B cell (primary cell): ENCODE measurements around the gene DCTD. TPM values are rescaled to one million over a fixed set of nuclear protein-coding genes. Genes with fewer than 3 reads are reported as not detected.

Experiments used
- ATAC-seq: fragments of 200-7000 bp; cut with Tn5 transposase; one replicate; pipeline ENCODE4 v1.10.0; 2021; ENCODE audit warnings: low read depth, mild to moderate bottlenecking, moderate number of reproducible peaks, moderate library complexity
- CTCF ChIA-PET: fragments of 350-600 bp; sonication (Branson Sonifier 250); formaldehyde crosslinking; loops from one replicate; lab custom pipeline; 2021; ENCODE audit warnings: antibody characterized with exemption, inconsistent platforms; lab: Charles Lee
- POLR2A ChIA-PET: fragments of 350-600 bp; sonication (Branson Sonifier 250); formaldehyde crosslinking; loops from one replicate; lab custom pipeline; 2021; ENCODE audit warnings: antibody characterized with exemption; lab: Charles Lee
- DNase-seq: peaks from one replicate; pipeline ENCODE4 v3.0.0; 2013
- H2AFZ ChIP-seq: 2 replicates; pipeline ENCODE4 v1.6.1; 2012; ENCODE audit warnings: mild to moderate bottlenecking, low read depth, low read length; ENCODE audit not compliant: insufficient read depth, poor library complexity, severe bottlenecking
- H3K27ac ChIP-seq, 2 donors: 1 replicate in 1 of 2; 2 replicates in 1 of 2; pipeline ENCODE4 v1.5.1; 2012 to 2013; ENCODE audit warnings: low read length in 2 of 2, mild to moderate bottlenecking in 2 of 2, moderate library complexity in 1 of 2
- H3K27me3 ChIP-seq, 4 experiments: fragments of 200-600 bp in 1 of 4; sonication (generic) in 1 of 4; replicated peaks in 1 of 4; 1 replicate in 2 of 4; 2 replicates in 2 of 4; pipeline versions ENCODE4 v1.6.1 to v1.7.0; 2013 to 2016; ENCODE audit warnings: low read length in 3 of 4, mild to moderate bottlenecking in 2 of 4, mixed read lengths in 1 of 4, moderate library complexity in 1 of 4; ENCODE audit not compliant: insufficient read depth in 4 of 4, control insufficient read depth in 3 of 4; ENCODE audit errors: control extremely low read depth in 1 of 4
- H3K36me3 ChIP-seq, 2 experiments: replicated peaks in 1 of 2; 1 replicate in 1 of 2; 2 replicates in 1 of 2; pipeline versions ENCODE4 v1.6.1 to v1.7.1; 2013; ENCODE audit warnings: low read length in 1 of 2; ENCODE audit not compliant: insufficient read depth in 2 of 2, control insufficient read depth in 1 of 2; ENCODE audit errors: control extremely low read depth in 1 of 2, extremely low read depth in 1 of 2
- H3K4me1 ChIP-seq, 2 donors: fragments of 200-600 bp in 1 of 2; sonication (generic) in 1 of 2; 1 replicate in 1 of 2; 2 replicates in 1 of 2; pipeline versions ENCODE4 v1.5.1 to v1.6.1; 2013 to 2017; ENCODE audit warnings: low read length in 2 of 2; ENCODE audit not compliant: control insufficient read depth in 2 of 2, insufficient read depth in 2 of 2
- H3K4me2 ChIP-seq: replicated peaks from 2 replicates; pipeline ENCODE3; 2012; ENCODE audit warnings: mild to moderate bottlenecking, low read depth, low read length; ENCODE audit not compliant: poor library complexity, severe bottlenecking
- H3K4me3 ChIP-seq, 5 experiments: fragments of 200-600 bp in 1 of 5; sonication (generic) in 1 of 5; 1 replicate in 3 of 5; 2 replicates in 2 of 5; pipeline versions ENCODE4 v1.5.1 to v1.7.0; 2011 to 2016; ENCODE audit warnings: low read length in 4 of 5, mild to moderate bottlenecking in 4 of 5, low read depth in 2 of 5, control low read depth in 1 of 5, moderate library complexity in 1 of 5; ENCODE audit not compliant: insufficient read depth in 1 of 5; ENCODE audit errors: control extremely low read depth in 1 of 5, extremely low read depth in 1 of 5
- H3K79me2 ChIP-seq: fragments of 200-600 bp; sonication (generic); one replicate; pipeline ENCODE4 v1.6.0; 2016; ENCODE audit warnings: low read length; ENCODE audit not compliant: control insufficient read depth, insufficient read depth
- H3K9ac ChIP-seq: fragments of 200-600 bp; sonication (generic); 2 replicates; pipeline ENCODE4 v1.6.1; 2017; ENCODE audit warnings: mild to moderate bottlenecking, low read length, moderate library complexity
- H3K9me3 ChIP-seq, 3 donors: one replicate each; pipeline versions ENCODE4 v1.6.1 to v1.7.1; 2013; ENCODE audit warnings: low read length in 2 of 3; ENCODE audit not compliant: control insufficient read depth in 2 of 3, insufficient read depth in 1 of 3; ENCODE audit errors: control extremely low read depth in 1 of 3
- H4K20me1 ChIP-seq: 2 replicates; pipeline ENCODE4 v1.6.0; 2012; ENCODE audit warnings: mild to moderate bottlenecking, low read length; ENCODE audit not compliant: insufficient read depth, control insufficient read depth, poor library complexity, severe bottlenecking
- H3K27ac Mint-ChIP-seq: one replicate; pipeline ENCODE4 v1.8.0; 2021; ENCODE audit warnings: mixed read lengths
- H3K27me3 Mint-ChIP-seq: one replicate; pipeline ENCODE4 v1.8.0; 2021; ENCODE audit warnings: mixed read lengths
- H3K4me1 Mint-ChIP-seq: one replicate; pipeline ENCODE4 v1.8.0; 2021; ENCODE audit warnings: mixed read lengths
- H3K4me3 Mint-ChIP-seq: one replicate; pipeline ENCODE4 v1.8.0; 2021; ENCODE audit warnings: mixed read lengths
- H3K9me3 Mint-ChIP-seq: one replicate; pipeline ENCODE4 v1.8.0; 2022; ENCODE audit warnings: mixed read lengths; ENCODE audit not compliant: insufficient read depth
- EZH2 ChIP-seq: IDR thresholded peaks from 2 replicates; pipeline ENCODE4 v1.6.1; 2012; ENCODE audit warnings: borderline replicate concordance, low read depth, mild to moderate bottlenecking, moderate library complexity, low read length; ENCODE audit not compliant: insufficient read depth, poor library complexity, severe bottlenecking
- WGBS: methylation state at CpG from one replicate; pipeline ENCODE4 v1.1.5; 2013; ENCODE audit warnings: missing lambda C conversion rate; ENCODE audit not compliant: insufficient coverage; 5-methylcytosine and 5-hydroxymethylcytosine counted together
- intact Hi-C: fragments of 100-400 bp; cut with micrococcal nuclease; formaldehyde crosslinking; loops from one replicate; pipeline ENCODE4 v1.10.0; 2022
- polyA plus RNA-seq: library from polyadenylated mRNA; depleted of rRNA; stranded (reverse); fragments of >200 nt; gene quantifications from 2 replicates; pipeline ENCODE4 v1.2.3, GENCODE V29; 2012
- total RNA-seq, 2 donors: library from RNA; stranded (reverse); fragments of 120-200 nt in 1 of 2; gene quantifications; 1 replicate in 1 of 2; 2 replicates in 1 of 2; pipeline versions ENCODE4 v1.2.3 to v1.2.4, GENCODE V29; 2013 to 2022
- TF ChIP-seq, protein P1 (sequence below): fragments of 200-600 bp; IDR thresholded peaks from one replicate; pipeline ENCODE4 v1.8.0; 2022; ENCODE audit warnings: antibody characterized with exemption, mild to moderate bottlenecking

Gene DCTD
- total and polyA plus RNA-seq, 2 donors (not counting 1 experiment from before 2014, with no cell fraction given), result 61.0 to 75.8 TPM

DNA sequence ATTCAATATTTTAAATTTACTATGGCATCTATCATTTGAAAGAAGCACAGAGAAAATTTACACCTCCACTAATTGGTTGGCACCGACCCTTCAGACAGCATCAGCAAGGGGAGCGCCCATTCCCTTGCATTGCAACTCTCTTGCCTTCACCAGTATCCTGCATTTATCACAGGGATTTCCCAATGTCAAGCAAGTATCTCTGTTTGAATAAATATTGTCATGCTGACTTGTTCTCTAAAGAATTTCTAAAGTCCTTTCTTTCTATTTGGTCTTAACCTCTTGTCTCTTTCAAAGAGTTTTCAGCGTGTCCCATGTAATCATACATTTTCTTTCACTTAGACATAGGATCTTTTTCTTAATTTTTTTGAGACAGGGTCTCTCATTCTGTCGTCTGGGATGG, 10.4 kb downstream of the DCTD start:
- TF ChIP-seq, protein P1, sequence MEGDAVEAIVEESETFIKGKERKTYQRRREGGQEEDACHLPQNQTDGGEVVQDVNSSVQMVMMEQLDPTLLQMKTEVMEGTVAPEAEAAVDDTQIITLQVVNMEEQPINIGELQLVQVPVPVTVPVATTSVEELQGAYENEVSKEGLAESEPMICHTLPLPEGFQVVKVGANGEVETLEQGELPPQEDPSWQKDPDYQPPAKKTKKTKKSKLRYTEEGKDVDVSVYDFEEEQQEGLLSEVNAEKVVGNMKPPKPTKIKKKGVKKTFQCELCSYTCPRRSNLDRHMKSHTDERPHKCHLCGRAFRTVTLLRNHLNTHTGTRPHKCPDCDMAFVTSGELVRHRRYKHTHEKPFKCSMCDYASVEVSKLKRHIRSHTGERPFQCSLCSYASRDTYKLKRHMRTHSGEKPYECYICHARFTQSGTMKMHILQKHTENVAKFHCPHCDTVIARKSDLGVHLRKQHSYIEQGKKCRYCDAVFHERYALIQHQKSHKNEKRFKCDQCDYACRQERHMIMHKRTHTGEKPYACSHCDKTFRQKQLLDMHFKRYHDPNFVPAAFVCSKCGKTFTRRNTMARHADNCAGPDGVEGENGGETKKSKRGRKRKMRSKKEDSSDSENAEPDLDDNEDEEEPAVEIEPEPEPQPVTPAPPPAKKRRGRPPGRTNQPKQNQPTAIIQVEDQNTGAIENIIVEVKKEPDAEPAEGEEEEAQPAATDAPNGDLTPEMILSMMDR, result no peak
- no peak for TF ChIP-seq EZH2
- peaks cover 0 to 4% (median 0%) of the 10 kb centered on the region in 3 donors for H3K9me3 ChIP-seq
- H3K79me2 ChIP-seq, result peaks cover 5% of the 10 kb centered on the region
- Mint-ChIP-seq H3K4me1 (no peaks in the 10 kb centered on the region), H3K27me3 (no peaks in the 10 kb centered on the region), H3K9me3 (no peaks in the 10 kb centered on the region), H3K4me3 (no peak overlapping the region), H3K27ac (no peak overlapping the region)
- H3K27me3 ChIP-seq, result no peaks in the 10 kb centered on the region
- ATAC-seq (no peak), DNase-seq (no peak)
- ChIA-PET CTCF (no interaction called here), POLR2A (no interaction called here)
- H3K36me3 ChIP-seq, result peaks cover 2 to 60% of the 10 kb centered on the region in 2 experiments
- no peak overlapping the region for H3K27ac ChIP-seq
- H3K4me3 ChIP-seq, result no peak overlapping the region
- H4K20me1 ChIP-seq, result peaks cover 27% of the 10 kb centered on the region
- intact Hi-C loops, result no loop called here
- H3K4me1 ChIP-seq, result no peaks in the 10 kb centered on the region
- no peak overlapping the region for H3K4me2 ChIP-seq
- H3K9ac ChIP-seq, result no peak overlapping the region
- WGBS, result 100% methylated on average over 2 of the region's 4 CpGs
- H2AFZ ChIP-seq, result no peak overlapping the region

DNA sequence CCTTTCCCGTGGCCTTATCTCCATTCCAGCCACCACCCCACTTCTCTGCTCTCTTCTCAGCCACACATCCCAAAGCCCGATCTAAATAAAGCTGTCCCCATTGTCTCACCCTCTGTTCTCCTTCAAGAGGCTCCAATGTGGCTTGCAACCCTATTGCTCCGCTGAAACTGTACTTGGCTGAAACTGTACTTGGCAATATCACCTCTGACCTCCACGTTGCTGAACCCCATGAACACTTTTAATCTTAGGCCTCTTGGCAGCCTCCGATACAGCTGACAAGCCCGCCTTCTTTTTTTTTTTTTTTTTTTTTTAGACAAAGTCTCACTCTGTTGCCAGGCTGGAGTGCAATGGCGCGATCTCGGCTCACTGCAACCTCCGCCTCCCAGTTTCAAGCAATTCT, 12.1 kb downstream of the DCTD start:
- 98% methylated on average over 4 of the region's 10 CpGs for WGBS
- ChIA-PET POLR2A (no interaction called here), CTCF (no interaction called here)
- no peak for ATAC-seq
- H3K9ac ChIP-seq, result no peak overlapping the region
- H3K4me1 ChIP-seq, result no peaks in the 10 kb centered on the region
- no peak overlapping the region for H3K4me3 Mint-ChIP-seq
- peaks cover 8% of the 10 kb centered on the region for H3K79me2 ChIP-seq
- no peak for DNase-seq
- peaks cover 32% of the 10 kb centered on the region for H4K20me1 ChIP-seq
- no peak overlapping the region for H3K4me3 ChIP-seq
- no peak for TF ChIP-seq EZH2
- TF ChIP-seq, protein P1, result no peak
- H3K4me1 Mint-ChIP-seq, result no peaks in the 10 kb centered on the region
- H3K9me3 Mint-ChIP-seq, result no peaks in the 10 kb centered on the region
- no peak overlapping the region for H3K4me2 ChIP-seq
- no peaks in the 10 kb centered on the region for H3K27me3 ChIP-seq
- H3K36me3 ChIP-seq, result peaks cover 0 to 57% of the 10 kb centered on the region in 2 experiments
- no peak overlapping the region for H3K27ac Mint-ChIP-seq
- no peak overlapping the region for H3K27ac ChIP-seq
- no peaks in the 10 kb centered on the region for H3K27me3 Mint-ChIP-seq
- intact Hi-C loops, result no loop called here
- no peaks in the 10 kb centered on the region for H3K9me3 ChIP-seq
- H2AFZ ChIP-seq, result no peak overlapping the region
